ENCODE measurements around the gene GIGYF2. TPM values are rescaled to one million over a fixed set of nuclear protein-coding genes. Genes with fewer than 3 reads are reported as not detected.

The GIGYF2 gene
- total and polyA plus RNA-seq, 2 of the 13 experiments (the other 11 are each of a cell fraction or from before 2014, with no cell fraction given): 44.9 to 73.5 TPM

- TF ChIP-seq ZNF605 (CRISPR knock-in tag; IDR thresholded peaks at IDR 0.05): 0 out of 2 replicates have a peak, but pooled peaks have one; percentile 31
- no peak for TF ChIP-seq PCBP1 (IDR thresholded peaks at IDR 0.05; ENCODE audit: borderline replicate concordance, low read depth, low read length)
- no peak for TF ChIP-seq GRHL1 (CRISPR knock-in tag; conservative IDR thresholded peaks at IDR 0.05)
- no peak for TF ChIP-seq SSRP1 (CRISPR knock-in tag; IDR thresholded peaks at IDR 0.05)
- no peak for TF ChIP-seq ZNF564 (CRISPR knock-in tag; IDR thresholded peaks at IDR 0.05)
- TF ChIP-seq ZNF501 (CRISPR knock-in tag; IDR thresholded peaks at IDR 0.05): peak; percentile 37; the same call in 1 of the 2 replicates
- no peak for TF ChIP-seq MED1 (CRISPR knock-in tag; IDR thresholded peaks at IDR 0.05)
- no peak for TF ChIP-seq ZNF530 (CRISPR knock-in tag; IDR thresholded peaks at IDR 0.05; ENCODE audit: low read depth)
- no peak for TF ChIP-seq PATZ1 (CRISPR knock-in tag; IDR thresholded peaks at IDR 0.05)
- no peak for TF ChIP-seq MXD3 (CRISPR knock-in tag; IDR thresholded peaks at IDR 0.05)
- TF ChIP-seq KLF11 (CRISPR knock-in tag; IDR thresholded peaks at IDR 0.05): no peak
- TF ChIP-seq IKZF1 (IDR thresholded peaks at IDR 0.05): no peak
- TF ChIP-seq ZNF569 (CRISPR knock-in tag; IDR thresholded peaks at IDR 0.05; ENCODE audit: borderline replicate concordance): no peak
- TF ChIP-seq ZNF687 (CRISPR knock-in tag; IDR thresholded peaks at IDR 0.05): peak; percentile 68
- no peak for TF ChIP-seq MZF1 (CRISPR knock-in tag; IDR thresholded peaks at IDR 0.05; ENCODE audit: borderline replicate concordance)
- no peak for TF ChIP-seq RXRA (CRISPR knock-in tag; IDR thresholded peaks at IDR 0.05)
- TF ChIP-seq ZNF572 (CRISPR knock-in tag; IDR thresholded peaks at IDR 0.05): no peak
- TF ChIP-seq ZNF234 (CRISPR knock-in tag; conservative IDR thresholded peaks at IDR 0.05): no peak
- TF ChIP-seq ZNF343 (CRISPR knock-in tag; IDR thresholded peaks at IDR 0.05): no peak
- no peak for TF ChIP-seq ZFP90 (CRISPR knock-in tag; IDR thresholded peaks at IDR 0.05; ENCODE audit: borderline replicate concordance)
These were observed 172.2 kb downstream of the GIGYF2 start (continued) for GRCh38 chr2:232869138-232870017.
